HepG2 (cell line): ENCODE data around the gene ISG20L2. TPM values are rescaled to one million over a fixed set of nuclear protein-coding genes. Genes with fewer than 3 reads are reported as not detected.

Experiments
- ATF3 ChIP-seq: sonication (generic); formaldehyde crosslinking; IDR thresholded peaks from 2 replicates; pipeline ENCODE4 v1.4.0; 2020; ENCODE audit warnings: missing genetic modification reagents
- ATF7-NPFF ChIP-seq: sonication (generic); formaldehyde crosslinking; IDR thresholded peaks from 2 replicates; pipeline ENCODE4 v1.8.1; 2023; ENCODE audit warnings: mild to moderate bottlenecking, low read depth, missing genetic modification reagents, moderate library complexity
- ETV5 ChIP-seq: IDR thresholded peaks from 2 replicates; pipeline ENCODE4 v1.6.1; 2018; ENCODE audit warnings: missing biosample characterization, missing genetic modification reagents, inconsistent platforms, borderline replicate concordance
- GABPB1 ChIP-seq: IDR thresholded peaks from 2 replicates; pipeline ENCODE4 v1.6.1; 2016; ENCODE audit warnings: mild to moderate bottlenecking, missing genetic modification reagents, moderate library complexity, missing compliant biosample characterization
- HDAC1 ChIP-seq: sonication (generic); formaldehyde crosslinking; IDR thresholded peaks from 2 replicates; pipeline ENCODE4 v1.5.1; 2020; ENCODE audit warnings: mild to moderate bottlenecking, missing genetic modification reagents
- HMG20B ChIP-seq: conservative IDR thresholded peaks from 2 replicates; pipeline ENCODE4 v1.6.1; 2016; ENCODE audit warnings: missing genetic modification reagents, missing compliant biosample characterization
- HOXA5 ChIP-seq: sonication (generic); formaldehyde crosslinking; IDR thresholded peaks from 2 replicates; pipeline ENCODE4 v1.4.0; 2020; ENCODE audit warnings: missing genetic modification reagents
- MED8 ChIP-seq: sonication (generic); formaldehyde crosslinking; IDR thresholded peaks from 2 replicates; pipeline ENCODE4 v1.8.1; 2023; ENCODE audit warnings: mild to moderate bottlenecking, missing genetic modification reagents; ENCODE audit not compliant: insufficient replicate concordance
- POLR2AphosphoS5 ChIP-seq: IDR thresholded peaks from 2 replicates; pipeline ENCODE4 v1.6.1; 2012; ENCODE audit warnings: low read depth, low read length
- RNF2 ChIP-seq: fragments of 450-650 bp; conservative IDR thresholded peaks from 2 replicates; pipeline ENCODE4 v1.6.1; 2016; ENCODE audit warnings: low read depth
- SP4 ChIP-seq: sonication (generic); formaldehyde crosslinking; IDR thresholded peaks from 2 replicates; pipeline ENCODE4 v1.8.1; 2023; ENCODE audit warnings: mild to moderate bottlenecking, missing genetic modification reagents
- SUZ12 ChIP-seq: fragments of 150-350 bp; IDR thresholded peaks from 2 replicates; pipeline ENCODE4 v1.6.1; 2014; ENCODE audit warnings: low read depth, low read length
- TFE3 ChIP-seq: IDR thresholded peaks from 2 replicates; pipeline ENCODE4 v1.6.1; 2016
- ZBTB7A ChIP-seq: sonication (generic); formaldehyde crosslinking; IDR thresholded peaks from 2 replicates; pipeline ENCODE4 v1.8.0; 2022; ENCODE audit warnings: mild to moderate bottlenecking, missing genetic modification reagents
- ZKSCAN8 ChIP-seq: IDR thresholded peaks from 2 replicates; pipeline ENCODE4 v1.6.1; 2016; ENCODE audit warnings: borderline replicate concordance, missing genetic modification reagents, missing compliant biosample characterization
- ZNF136 ChIP-seq: sonication (generic); formaldehyde crosslinking; IDR thresholded peaks from 2 replicates; pipeline ENCODE4 v1.8.1; 2022; ENCODE audit warnings: low read depth, mild to moderate bottlenecking, moderate library complexity, missing genetic modification reagents
- ZNF143 ChIP-seq: sonication (generic); formaldehyde crosslinking; IDR thresholded peaks from 2 replicates; pipeline ENCODE4 v1.4.0; 2020; ENCODE audit warnings: missing genetic modification reagents
- ZNF383 ChIP-seq: sonication (generic); formaldehyde crosslinking; IDR thresholded peaks from 2 replicates; pipeline ENCODE4 v1.4.0; 2020; ENCODE audit warnings: missing genetic modification reagents, mild to moderate bottlenecking, borderline replicate concordance
- ZNF414 ChIP-seq: sonication (generic); formaldehyde crosslinking; IDR thresholded peaks from 2 replicates; pipeline ENCODE4 v1.5.0; 2020; ENCODE audit warnings: missing genetic modification reagents
- ZNF503 ChIP-seq: sonication (generic); formaldehyde crosslinking; IDR thresholded peaks from 2 replicates; pipeline ENCODE4 v1.4.0; 2020; ENCODE audit warnings: missing genetic modification reagents
- ZNF512 ChIP-seq: sonication (generic); formaldehyde crosslinking; IDR thresholded peaks from 2 replicates; pipeline ENCODE4 v1.4.0; 2020; ENCODE audit warnings: mild to moderate bottlenecking, missing genetic modification reagents
- ZNF598 ChIP-seq: sonication (generic); formaldehyde crosslinking; IDR thresholded peaks from 2 replicates; pipeline ENCODE4 v1.5.1; 2020; ENCODE audit warnings: mild to moderate bottlenecking, missing genetic modification reagents, borderline replicate concordance
- ZNF75D ChIP-seq: sonication (generic); formaldehyde crosslinking; IDR thresholded peaks from 2 replicates; pipeline ENCODE4 v1.8.1; 2023; ENCODE audit warnings: missing genetic modification reagents, mild to moderate bottlenecking, borderline replicate concordance
- ZNF766 ChIP-seq: sonication (generic); formaldehyde crosslinking; IDR thresholded peaks from 2 replicates; pipeline ENCODE4 v1.5.0; 2020; ENCODE audit warnings: missing genetic modification reagents, borderline replicate concordance
- polyA plus RNA-seq, 8 experiments: library from polyadenylated mRNA; depleted of rRNA in 3 of 8; stranded (reverse) in 7 of 8; unstranded in 1 of 8; fragments of >200 nt; fragmentation: Illumina TruSeq in 4 of 8; extraction: Trizol in 4 of 8; gene quantifications; 2 replicates each; pipeline versions ENCODE4 v1.2.1 to v1.2.3, GENCODE V29; 2011 to 2016; ENCODE audit warnings: low read depth in 4 of 8, missing spikeins in 1 of 8, mixed read lengths in 1 of 8; ENCODE audit not compliant: insufficient read depth in 1 of 8
- total RNA-seq, 5 experiments: library from RNA; depleted of rRNA; stranded (reverse); fragments of >200 nt; fragmentation: Illumina TruSeq; extraction: Trizol; gene quantifications; 2 replicates each; pipeline ENCODE4 v1.2.3, GENCODE V29; 2016; ENCODE audit warnings: low read depth in 1 of 5

Gene ISG20L2
- total and polyA plus RNA-seq, 2 of the 13 experiments (the other 11 are each of a cell fraction or from before 2014, with no cell fraction given), result 19.8 to 21.3 TPM

GRCh38 chr1:156746728-156747631 is 18.4 kb upstream of the ISG20L2 start (continued):
- TF ChIP-seq SUZ12 (peak; percentile 44; the same call in 1 of the 2 replicates), ZNF383 (CRISPR knock-in tag) (no peak), ATF7-NPFF (no peak), HDAC1 (CRISPR knock-in tag) (peak; percentile 42; the same call in 1 of the 2 replicates), ZNF143 (CRISPR knock-in tag) (peak; percentile 89), RNF2 (no peak), ZKSCAN8 (CRISPR knock-in tag) (0 out of 2 replicates have a peak, but pooled peaks have one; percentile 47), ZNF136 (CRISPR knock-in tag) (no peak), POLR2AphosphoS5 (peak; percentile 58), MED8 (CRISPR knock-in tag) (peak; percentile 8), SP4 (CRISPR knock-in tag) (peak; percentile 16; the same call in 1 of the 2 replicates), ZNF512 (no peak), HOXA5 (0 out of 2 replicates have a peak, but pooled peaks have one; percentile 16), ATF3 (CRISPR knock-in tag) (peak; percentile 65), HMG20B (peak; percentile 24; the same call in 1 of the 2 replicates), ZBTB7A (CRISPR knock-in tag) (peak; percentile 52; the same call in 1 of the 2 replicates), ZNF598 (CRISPR knock-in tag) (no peak), ETV5 (CRISPR knock-in tag) (peak; percentile 7; the same call in 1 of the 2 replicates), ZNF75D (CRISPR knock-in tag) (no peak), ZNF414 (CRISPR knock-in tag) (no peak), GABPB1 (CRISPR knock-in tag) (peak; percentile 85), ZNF766 (no peak), ZNF503 (CRISPR knock-in tag) (no peak), TFE3 (CRISPR knock-in tag) (peak; percentile 40; the same call in 1 of the 2 replicates)
